Transverse colon (tissue), 4 donors: ENCODE results near the gene KIAA1549.

Experiments used
- EP300 ChIP-seq: sonication (generic); formaldehyde crosslinking; IDR thresholded peaks from one replicate; pipeline ENCODE4 v1.6.1; 2017; ENCODE audit warnings: antibody characterized with exemption, low read depth
- POLR2A ChIP-seq: fragments of 450-650 bp; IDR thresholded peaks from one replicate; pipeline ENCODE4 v1.6.1; 2016; ENCODE audit warnings: antibody characterized with exemption, mild to moderate bottlenecking, moderate library complexity
- POLR2AphosphoS5 ChIP-seq, 3 donors: sonication (generic); formaldehyde crosslinking; IDR thresholded peaks; one replicate each; pipeline ENCODE4 v1.6.1; 2016; ENCODE audit warnings: antibody characterized with exemption in 3 of 3
- TF ChIP-seq, protein P1 (sequence below), 5 experiments: fragments of 200-600 bp in 3 of 5; fragments of 450-650 bp in 2 of 5; sonication (generic) in 3 of 5; IDR thresholded peaks; 1 replicate in 2 of 5; 2 replicates in 3 of 5; pipeline ENCODE4 v1.5.1; 2016 to 2017; ENCODE audit warnings: antibody characterized with exemption in 5 of 5, inconsistent platforms in 3 of 5, mild to moderate bottlenecking in 2 of 5, moderate library complexity in 1 of 5

DNA sequence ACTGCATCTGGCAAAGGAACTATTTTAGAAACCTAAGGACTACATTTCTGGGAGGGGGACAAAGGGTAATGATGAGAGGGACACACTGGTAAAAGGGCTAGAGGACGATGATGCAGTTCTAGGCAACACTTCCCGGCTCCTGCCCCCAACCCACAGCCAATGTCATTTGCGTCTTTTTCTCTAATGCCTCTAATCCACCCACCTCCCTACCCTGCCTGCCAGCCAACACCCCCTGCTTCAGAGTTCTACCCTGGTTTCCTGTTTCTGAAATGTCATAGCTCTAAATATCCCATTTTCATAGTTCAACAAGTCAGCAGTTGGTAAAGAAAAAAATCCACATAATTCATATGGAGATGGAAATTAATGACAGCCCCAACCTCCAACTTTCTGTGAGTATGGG is 79.0 kb downstream of the KIAA1549 start:
- TF ChIP-seq, protein P1, sequence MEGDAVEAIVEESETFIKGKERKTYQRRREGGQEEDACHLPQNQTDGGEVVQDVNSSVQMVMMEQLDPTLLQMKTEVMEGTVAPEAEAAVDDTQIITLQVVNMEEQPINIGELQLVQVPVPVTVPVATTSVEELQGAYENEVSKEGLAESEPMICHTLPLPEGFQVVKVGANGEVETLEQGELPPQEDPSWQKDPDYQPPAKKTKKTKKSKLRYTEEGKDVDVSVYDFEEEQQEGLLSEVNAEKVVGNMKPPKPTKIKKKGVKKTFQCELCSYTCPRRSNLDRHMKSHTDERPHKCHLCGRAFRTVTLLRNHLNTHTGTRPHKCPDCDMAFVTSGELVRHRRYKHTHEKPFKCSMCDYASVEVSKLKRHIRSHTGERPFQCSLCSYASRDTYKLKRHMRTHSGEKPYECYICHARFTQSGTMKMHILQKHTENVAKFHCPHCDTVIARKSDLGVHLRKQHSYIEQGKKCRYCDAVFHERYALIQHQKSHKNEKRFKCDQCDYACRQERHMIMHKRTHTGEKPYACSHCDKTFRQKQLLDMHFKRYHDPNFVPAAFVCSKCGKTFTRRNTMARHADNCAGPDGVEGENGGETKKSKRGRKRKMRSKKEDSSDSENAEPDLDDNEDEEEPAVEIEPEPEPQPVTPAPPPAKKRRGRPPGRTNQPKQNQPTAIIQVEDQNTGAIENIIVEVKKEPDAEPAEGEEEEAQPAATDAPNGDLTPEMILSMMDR (IDR thresholded peaks at IDR 0.05): no peak
- no peak for TF ChIP-seq POLR2AphosphoS5 (IDR thresholded peaks at IDR 0.05)
- no peak for TF ChIP-seq EP300
- no peak for TF ChIP-seq POLR2A
